OCI-LY1 (cell line): Measurements from ENCODE around the gene TMEM218.

Experiments
- EZH2 ChIP-seq: fragments of 200-600 bp; sonication (generic), shearing (Covaris generic); IDR thresholded peaks from 2 replicates; pipeline ENCODE4 v1.8.0; 2017; ENCODE audit warnings: borderline replicate concordance, mixed run types, mild to moderate bottlenecking, antibody characterized with exemption, low read length, moderate library complexity, mixed read lengths
- TF ChIP-seq, protein P1 (sequence below): fragments of 200-600 bp; sonication (generic), shearing (Covaris generic); IDR thresholded peaks from 2 replicates; pipeline ENCODE4 v1.5.1; 2017; ENCODE audit warnings: mild to moderate bottlenecking, antibody characterized with exemption, low read length, moderate library complexity, mixed read lengths

GRCh38 chr11:125129316-125129993 lies 18.0 kb upstream of the TMEM218 start:
- no peak for TF ChIP-seq EZH2
- TF ChIP-seq, protein P1, sequence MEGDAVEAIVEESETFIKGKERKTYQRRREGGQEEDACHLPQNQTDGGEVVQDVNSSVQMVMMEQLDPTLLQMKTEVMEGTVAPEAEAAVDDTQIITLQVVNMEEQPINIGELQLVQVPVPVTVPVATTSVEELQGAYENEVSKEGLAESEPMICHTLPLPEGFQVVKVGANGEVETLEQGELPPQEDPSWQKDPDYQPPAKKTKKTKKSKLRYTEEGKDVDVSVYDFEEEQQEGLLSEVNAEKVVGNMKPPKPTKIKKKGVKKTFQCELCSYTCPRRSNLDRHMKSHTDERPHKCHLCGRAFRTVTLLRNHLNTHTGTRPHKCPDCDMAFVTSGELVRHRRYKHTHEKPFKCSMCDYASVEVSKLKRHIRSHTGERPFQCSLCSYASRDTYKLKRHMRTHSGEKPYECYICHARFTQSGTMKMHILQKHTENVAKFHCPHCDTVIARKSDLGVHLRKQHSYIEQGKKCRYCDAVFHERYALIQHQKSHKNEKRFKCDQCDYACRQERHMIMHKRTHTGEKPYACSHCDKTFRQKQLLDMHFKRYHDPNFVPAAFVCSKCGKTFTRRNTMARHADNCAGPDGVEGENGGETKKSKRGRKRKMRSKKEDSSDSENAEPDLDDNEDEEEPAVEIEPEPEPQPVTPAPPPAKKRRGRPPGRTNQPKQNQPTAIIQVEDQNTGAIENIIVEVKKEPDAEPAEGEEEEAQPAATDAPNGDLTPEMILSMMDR, result no peak
